GM12878 (cell line): ENCODE results near the gene INSRR.

Experiments used
- CTCF ChIP-seq, 3 experiments: IDR thresholded peaks in 2 of 3; conservative IDR thresholded peaks in 1 of 3; 2 replicates each; pipeline ENCODE4 v1.5.1; 2011; ENCODE audit warnings: low read depth in 3 of 3, low read length in 3 of 3, mild to moderate bottlenecking in 3 of 3, control low read depth in 2 of 3, moderate library complexity in 2 of 3, inconsistent platforms in 1 of 3, mixed read lengths in 1 of 3; ENCODE audit not compliant: control insufficient read depth in 2 of 3, insufficient read depth in 1 of 3; ENCODE audit errors: extremely low read depth in 1 of 3
- EZH2 ChIP-seq: IDR thresholded peaks from 2 replicates; pipeline ENCODE4 v1.6.1; 2012; ENCODE audit warnings: low read depth, mild to moderate bottlenecking, control low read depth, inconsistent platforms, low read length, borderline replicate concordance; ENCODE audit not compliant: control insufficient read depth
- FOXK2 ChIP-seq: fragments of 450-650 bp; IDR thresholded peaks from 2 replicates; pipeline ENCODE4 v1.6.1; 2017; ENCODE audit warnings: mild to moderate bottlenecking, moderate library complexity
- IKZF1 ChIP-seq: fragments of 450-650 bp; conservative IDR thresholded peaks from 2 replicates; pipeline ENCODE4 v1.6.1; 2017; ENCODE audit warnings: antibody characterized with exemption, mild to moderate bottlenecking
- MAX ChIP-seq: IDR thresholded peaks from 2 replicates; pipeline ENCODE4 v1.6.1; 2012; ENCODE audit warnings: low read depth, low read length, improper control_type of control experiment
- MLLT1 ChIP-seq: fragments of 450-650 bp; IDR thresholded peaks from 2 replicates; pipeline ENCODE4 v1.6.1; 2016; ENCODE audit warnings: mild to moderate bottlenecking
- POLR2AphosphoS5 ChIP-seq: IDR thresholded peaks from 2 replicates; pipeline ENCODE4 v1.6.1; 2011; ENCODE audit warnings: mild to moderate bottlenecking, low read length, inconsistent platforms
- RELB ChIP-seq: fragments of 450-650 bp; IDR thresholded peaks from 2 replicates; pipeline ENCODE4 v1.6.1; 2017; ENCODE audit warnings: low read depth, mild to moderate bottlenecking, moderate library complexity
- YY1 ChIP-seq: IDR thresholded peaks from 2 replicates; pipeline ENCODE4 v1.6.1; 2011; ENCODE audit warnings: low read depth, mild to moderate bottlenecking, low read length
- ZNF24 ChIP-seq: fragments of 450-650 bp; IDR thresholded peaks from 2 replicates; pipeline ENCODE4 v1.6.1; 2017; ENCODE audit warnings: antibody characterized with exemption, mild to moderate bottlenecking

GRCh38 chr1:156803086-156803851 lies 55.6 kb downstream of the INSRR start:
- TF ChIP-seq ZNF24 (no peak), CTCF (IDR thresholded peaks at IDR 0.05 in 2 of 3, conservative IDR thresholded peaks at IDR 0.05 in 1 of 3; ENCODE audit: control insufficient read depth in 2 of 3, extremely low read depth in 1 of 3, insufficient read depth in 1 of 3, low read depth in 3 of 3, low read length in 3 of 3) (no peak), YY1 (no peak), FOXK2 (no peak), POLR2AphosphoS5 (no peak; the same call in 1 of the 2 replicates), IKZF1 (no peak), EZH2 (no peak), RELB (no peak), MAX (no peak), MLLT1 (no peak)
